Lower lobe of right lung (tissue), 2 donors: ENCODE data around the gene NDUFB1. TPM values are rescaled to one million over a fixed set of nuclear protein-coding genes. Genes with fewer than 3 reads are reported as not detected.

ENCODE experiments used
- ATAC-seq, 2 donors: fragments of 200-7000 bp; cut with Tn5 transposase; one replicate each; pipeline ENCODE4 v1.9.1; 2020 to 2022; ENCODE audit warnings: mild to moderate bottlenecking in 2 of 2, moderate library complexity in 2 of 2
- DNase-seq: peaks from one replicate; pipeline ENCODE4 v3.0.0-alpha.2; 2020
- H3K27ac ChIP-seq: fragments of 200-600 bp; one replicate; pipeline ENCODE4 v1.8.0; 2022
- H3K27me3 ChIP-seq: fragments of 200-600 bp; one replicate; pipeline ENCODE4 v1.8.0; 2022; ENCODE audit warnings: low read depth
- H3K36me3 ChIP-seq: fragments of 200-600 bp; one replicate; pipeline ENCODE4 v1.8.0; 2022; ENCODE audit warnings: mild to moderate bottlenecking
- H3K4me1 ChIP-seq: fragments of 200-600 bp; one replicate; pipeline ENCODE4 v1.8.0; 2022
- H3K4me3 ChIP-seq: fragments of 200-600 bp; one replicate; pipeline ENCODE4 v1.8.0; 2022; ENCODE audit warnings: mild to moderate bottlenecking
- H3K9me3 ChIP-seq: fragments of 200-600 bp; one replicate; pipeline ENCODE4 v1.8.0; 2022
- CTCF ChIP-seq: fragments of 200-600 bp; IDR thresholded peaks from one replicate; pipeline ENCODE4 v1.8.0; 2022; ENCODE audit warnings: antibody characterized with exemption, mild to moderate bottlenecking
- intact Hi-C: fragments of 100-400 bp; cut with DNase I; formaldehyde crosslinking; loops from one replicate; pipeline ENCODE4 v1.11.0; 2022
- long read RNA-seq: library from polyadenylated mRNA; unstranded; transcript quantifications from one replicate; pipeline ENCODE4 v2.0.0, GENCODE V29; 2021
- total RNA-seq: library from RNA; stranded (reverse); fragmentation: NEBNext Ultra II Directional; extraction: Animal tissue kit (Norgen Biotek cat#: 25700); gene quantifications from one replicate; pipeline ENCODE4 v1.2.1, GENCODE V29; 2021
- donor health status: DM: no; HTN: yes; CAD: no; lungs with severe emphysema.

The NDUFB1 gene
- total RNA-seq: 124 TPM
- long read RNA-seq, transcript NDUFB1-201 (3 exons, 528 nt): major isoform, 43 of 48 reads
- long read RNA-seq, partial matches to known transcripts: 0 of 48 reads
- long read RNA-seq, other reads (novel, unspliced or antisense): 3 of 48 reads

GRCh38 chr14:92121670-92122350, at the start of gene NDUFB1, which contains the start of gene CPSF2:
TSS of gene NDUFB1 (minus strand) at chr14:92121706. CDS start at chr14:92117637, 4,069 bp downstream.
TSS of gene CPSF2 (plus strand) at chr14:92121969. CDS start at chr14:92130985, 9,016 bp downstream.
- no peak for TF ChIP-seq CTCF
- DNase-seq (peak; percentile 90), ATAC-seq (peak; percentile 94 to 97)
- intact Hi-C loops: no loop called here
- Histone ChIP-seq H3K4me3 (peak within 1 kb of the TSS; percentile 86), H3K4me1 (peaks cover 40% of the 10 kb centered on the region), H3K27ac (peak within 1 kb of the TSS; percentile 97), H3K9me3 (no peaks in the 10 kb centered on the region), H3K27me3 (no peaks in the 10 kb centered on the region), H3K36me3 (peaks cover 38% of the 10 kb centered on the region)

GRCh38 chr14:92164958-92165357, 43.5 kb upstream of the NDUFB1 start:
- no peak overlapping the region for H3K4me3 ChIP-seq
- intact Hi-C loops: no loop called here
- ATAC-seq (no peak), DNase-seq (no peak)
- no peaks in the 10 kb centered on the region for H3K27me3 ChIP-seq
- H3K27ac ChIP-seq: no peak overlapping the region
- peaks cover 64% of the 10 kb centered on the region for H3K36me3 ChIP-seq
- TF ChIP-seq CTCF: no peak
- no peaks in the 10 kb centered on the region for H3K9me3 ChIP-seq
- peaks cover 10% of the 10 kb centered on the region for H3K4me1 ChIP-seq

GRCh38 chr14:92161521-92161920, 40.0 kb upstream of the NDUFB1 start:
- intact Hi-C loops: no loop called here
- H3K4me1 ChIP-seq: peaks cover 10% of the 10 kb centered on the region
- H3K36me3 ChIP-seq: peaks cover 88% of the 10 kb centered on the region
- no peaks in the 10 kb centered on the region for H3K9me3 ChIP-seq
- H3K4me3 ChIP-seq: no peak overlapping the region
- TF ChIP-seq CTCF: no peak
- H3K27ac ChIP-seq: no peak overlapping the region
- DNase-seq (no peak), ATAC-seq (no peak)
- H3K27me3 ChIP-seq: no peaks in the 10 kb centered on the region

GRCh38 chr14:92160619-92161018, 39.1 kb upstream of the NDUFB1 start:
- DNase-seq (no peak), ATAC-seq (peak; percentile 73 to 87)
- no peak overlapping the region for H3K27ac ChIP-seq
- H3K4me3 ChIP-seq: no peak overlapping the region
- H3K36me3 ChIP-seq: peaks cover 97% of the 10 kb centered on the region
- no peak for TF ChIP-seq CTCF
- peaks cover 10% of the 10 kb centered on the region for H3K4me1 ChIP-seq
- intact Hi-C loops: no loop called here
- no peaks in the 10 kb centered on the region for H3K9me3 ChIP-seq
- H3K27me3 ChIP-seq: no peaks in the 10 kb centered on the region

GRCh38 chr14:92154283-92154942, 32.9 kb upstream of the NDUFB1 start:
- intact Hi-C loops: no loop called here
- peaks cover 82% of the 10 kb centered on the region for H3K36me3 ChIP-seq

More at GRCh38 chr14:92154283-92154942, 32.9 kb upstream of the NDUFB1 start:
- no peaks in the 10 kb centered on the region for H3K27me3 ChIP-seq
- no peak overlapping the region for H3K4me3 ChIP-seq
- TF ChIP-seq CTCF: no peak
- no peaks in the 10 kb centered on the region for H3K4me1 ChIP-seq
- H3K27ac ChIP-seq: no peak overlapping the region
- DNase-seq (no peak), ATAC-seq (no peak)
- no peaks in the 10 kb centered on the region for H3K9me3 ChIP-seq
